ENCODE results near the gene MOV10L1. TPM values are rescaled to one million over a fixed set of nuclear protein-coding genes. Genes with fewer than 3 reads are reported as not detected.
A peak's percentile ranks its signal among the peaks of the same experiment; 100 is the strongest.

Gene MOV10L1
- total and polyA plus RNA-seq, 9 of the 15 experiments (the other 6 are each of a cell fraction or from before 2014, with no cell fraction given), result 0.06 to 0.43 (median 0.15) TPM

DNA sequence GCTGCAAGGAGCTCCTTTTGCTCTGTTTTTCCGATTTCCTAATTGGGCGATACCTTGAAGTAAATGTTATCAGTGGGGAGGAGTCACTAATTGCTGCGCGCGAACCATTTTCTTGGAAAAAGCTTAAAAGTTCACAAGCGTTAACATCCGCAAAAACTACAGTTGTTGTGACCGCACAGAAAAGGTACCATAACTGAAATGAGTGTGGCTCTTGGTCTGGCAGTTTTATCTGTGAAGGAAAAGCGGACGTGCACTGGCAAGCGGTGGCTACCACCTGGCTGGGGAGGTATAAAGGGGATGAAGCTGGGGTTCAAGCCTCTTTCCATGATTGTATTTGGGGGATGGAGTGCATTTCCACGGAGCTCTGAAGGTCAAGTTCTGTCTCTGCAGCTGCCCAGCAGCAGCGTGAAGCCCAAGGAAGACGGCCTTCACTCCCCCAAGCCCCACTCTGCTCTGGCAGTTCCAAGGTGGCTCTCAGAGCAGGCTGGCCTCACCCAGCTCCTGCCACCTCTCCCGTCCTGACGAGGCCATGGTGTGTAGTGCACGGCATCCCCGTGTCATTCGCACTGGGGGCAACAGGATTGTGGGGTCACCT lies 27.5 kb downstream of the MOV10L1 start (continued):
- TF ChIP-seq, protein P1, sequence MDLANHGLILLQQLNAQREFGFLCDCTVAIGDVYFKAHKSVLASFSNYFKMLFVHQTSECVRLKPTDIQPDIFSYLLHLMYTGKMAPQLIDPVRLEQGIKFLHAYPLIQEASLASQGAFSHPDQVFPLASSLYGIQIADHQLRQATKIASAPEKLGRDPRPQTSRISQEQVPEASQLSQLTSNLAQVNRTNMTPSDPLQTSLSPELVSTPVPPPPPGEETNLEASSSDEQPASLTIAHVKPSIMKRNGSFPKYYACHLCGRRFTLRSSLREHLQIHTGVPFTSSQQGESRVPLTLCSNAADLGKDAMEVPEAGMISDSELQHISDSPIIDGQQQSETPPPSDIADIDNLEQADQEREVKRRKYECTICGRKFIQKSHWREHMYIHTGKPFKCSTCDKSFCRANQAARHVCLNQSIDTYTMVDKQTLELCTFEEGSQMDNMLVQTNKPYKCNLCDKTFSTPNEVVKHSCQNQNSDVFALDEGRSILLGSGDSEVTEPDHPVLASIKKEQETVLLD (IDR thresholded peaks at IDR 0.05), result no peak
- TF ChIP-seq, protein P2, sequence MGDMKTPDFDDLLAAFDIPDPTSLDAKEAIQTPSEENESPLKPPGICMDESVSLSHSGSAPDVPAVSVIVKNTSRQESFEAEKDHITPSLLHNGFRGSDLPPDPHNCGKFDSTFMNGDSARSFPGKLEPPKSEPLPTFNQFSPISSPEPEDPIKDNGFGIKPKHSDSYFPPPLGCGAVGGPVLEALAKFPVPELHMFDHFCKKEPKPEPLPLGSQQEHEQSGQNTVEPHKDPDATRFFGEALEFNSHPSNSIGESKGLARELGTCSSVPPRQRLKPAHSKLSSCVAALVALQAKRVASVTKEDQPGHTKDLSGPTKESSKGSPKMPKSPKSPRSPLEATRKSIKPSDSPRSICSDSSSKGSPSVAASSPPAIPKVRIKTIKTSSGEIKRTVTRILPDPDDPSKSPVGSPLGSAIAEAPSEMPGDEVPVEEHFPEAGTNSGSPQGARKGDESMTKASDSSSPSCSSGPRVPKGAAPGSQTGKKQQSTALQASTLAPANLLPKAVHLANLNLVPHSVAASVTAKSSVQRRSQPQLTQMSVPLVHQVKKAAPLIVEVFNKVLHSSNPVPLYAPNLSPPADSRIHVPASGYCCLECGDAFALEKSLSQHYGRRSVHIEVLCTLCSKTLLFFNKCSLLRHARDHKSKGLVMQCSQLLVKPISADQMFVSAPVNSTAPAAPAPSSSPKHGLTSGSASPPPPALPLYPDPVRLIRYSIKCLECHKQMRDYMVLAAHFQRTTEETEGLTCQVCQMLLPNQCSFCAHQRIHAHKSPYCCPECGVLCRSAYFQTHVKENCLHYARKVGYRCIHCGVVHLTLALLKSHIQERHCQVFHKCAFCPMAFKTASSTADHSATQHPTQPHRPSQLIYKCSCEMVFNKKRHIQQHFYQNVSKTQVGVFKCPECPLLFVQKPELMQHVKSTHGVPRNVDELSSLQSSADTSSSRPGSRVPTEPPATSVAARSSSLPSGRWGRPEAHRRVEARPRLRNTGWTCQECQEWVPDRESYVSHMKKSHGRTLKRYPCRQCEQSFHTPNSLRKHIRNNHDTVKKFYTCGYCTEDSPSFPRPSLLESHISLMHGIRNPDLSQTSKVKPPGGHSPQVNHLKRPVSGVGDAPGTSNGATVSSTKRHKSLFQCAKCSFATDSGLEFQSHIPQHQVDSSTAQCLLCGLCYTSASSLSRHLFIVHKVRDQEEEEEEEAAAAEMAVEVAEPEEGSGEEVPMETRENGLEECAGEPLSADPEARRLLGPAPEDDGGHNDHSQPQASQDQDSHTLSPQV (IDR thresholded peaks at IDR 0.05), result peak; percentile 39
- TF ChIP-seq CEBPG (CRISPR knock-in tag; IDR thresholded peaks at IDR 0.05), result no peak
- TF ChIP-seq CEBPG (tag; conservative IDR thresholded peaks at IDR 0.05 in 1 of 2, IDR thresholded peaks at IDR 0.05 in 1 of 2), result no peak
- no peak for TF ChIP-seq PPARD (CRISPR knock-in tag; IDR thresholded peaks at IDR 0.05)
- no peak for TF ChIP-seq NEUROD1 (IDR thresholded peaks at IDR 0.05; ENCODE audit: borderline replicate concordance, low read depth, low read length, partially characterized antibody)
- TF ChIP-seq, protein P3, sequence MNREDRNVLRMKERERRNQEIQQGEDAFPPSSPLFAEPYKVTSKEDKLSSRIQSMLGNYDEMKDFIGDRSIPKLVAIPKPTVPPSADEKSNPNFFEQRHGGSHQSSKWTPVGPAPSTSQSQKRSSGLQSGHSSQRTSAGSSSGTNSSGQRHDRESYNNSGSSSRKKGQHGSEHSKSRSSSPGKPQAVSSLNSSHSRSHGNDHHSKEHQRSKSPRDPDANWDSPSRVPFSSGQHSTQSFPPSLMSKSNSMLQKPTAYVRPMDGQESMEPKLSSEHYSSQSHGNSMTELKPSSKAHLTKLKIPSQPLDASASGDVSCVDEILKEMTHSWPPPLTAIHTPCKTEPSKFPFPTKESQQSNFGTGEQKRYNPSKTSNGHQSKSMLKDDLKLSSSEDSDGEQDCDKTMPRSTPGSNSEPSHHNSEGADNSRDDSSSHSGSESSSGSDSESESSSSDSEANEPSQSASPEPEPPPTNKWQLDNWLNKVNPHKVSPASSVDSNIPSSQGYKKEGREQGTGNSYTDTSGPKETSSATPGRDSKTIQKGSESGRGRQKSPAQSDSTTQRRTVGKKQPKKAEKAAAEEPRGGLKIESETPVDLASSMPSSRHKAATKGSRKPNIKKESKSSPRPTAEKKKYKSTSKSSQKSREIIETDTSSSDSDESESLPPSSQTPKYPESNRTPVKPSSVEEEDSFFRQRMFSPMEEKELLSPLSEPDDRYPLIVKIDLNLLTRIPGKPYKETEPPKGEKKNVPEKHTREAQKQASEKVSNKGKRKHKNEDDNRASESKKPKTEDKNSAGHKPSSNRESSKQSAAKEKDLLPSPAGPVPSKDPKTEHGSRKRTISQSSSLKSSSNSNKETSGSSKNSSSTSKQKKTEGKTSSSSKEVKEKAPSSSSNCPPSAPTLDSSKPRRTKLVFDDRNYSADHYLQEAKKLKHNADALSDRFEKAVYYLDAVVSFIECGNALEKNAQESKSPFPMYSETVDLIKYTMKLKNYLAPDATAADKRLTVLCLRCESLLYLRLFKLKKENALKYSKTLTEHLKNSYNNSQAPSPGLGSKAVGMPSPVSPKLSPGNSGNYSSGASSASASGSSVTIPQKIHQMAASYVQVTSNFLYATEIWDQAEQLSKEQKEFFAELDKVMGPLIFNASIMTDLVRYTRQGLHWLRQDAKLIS (CRISPR knock-in tag; IDR thresholded peaks at IDR 0.05), result no peak
- no peak for TF ChIP-seq RBM17 (IDR thresholded peaks at IDR 0.05; ENCODE audit: borderline replicate concordance, low read depth, low read length)
- TF ChIP-seq, protein P4, sequence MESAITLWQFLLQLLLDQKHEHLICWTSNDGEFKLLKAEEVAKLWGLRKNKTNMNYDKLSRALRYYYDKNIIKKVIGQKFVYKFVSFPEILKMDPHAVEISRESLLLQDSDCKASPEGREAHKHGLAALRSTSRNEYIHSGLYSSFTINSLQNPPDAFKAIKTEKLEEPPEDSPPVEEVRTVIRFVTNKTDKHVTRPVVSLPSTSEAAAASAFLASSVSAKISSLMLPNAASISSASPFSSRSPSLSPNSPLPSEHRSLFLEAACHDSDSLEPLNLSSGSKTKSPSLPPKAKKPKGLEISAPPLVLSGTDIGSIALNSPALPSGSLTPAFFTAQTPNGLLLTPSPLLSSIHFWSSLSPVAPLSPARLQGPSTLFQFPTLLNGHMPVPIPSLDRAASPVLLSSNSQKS (CRISPR knock-in tag; IDR thresholded peaks at IDR 0.05), result no peak
- no peak for TF ChIP-seq KLF16 (IDR thresholded peaks at IDR 0.05)
- no peak; the same call in 1 of the 2 replicates for TF ChIP-seq LEF1 (IDR thresholded peaks at IDR 0.05)
- TF ChIP-seq PCBP1 (IDR thresholded peaks at IDR 0.05; ENCODE audit: low read depth, low read length, poor library complexity, severe bottlenecking), result no peak
- peak; percentile 39 for TF ChIP-seq POLR2B (IDR thresholded peaks at IDR 0.05; ENCODE audit: low read depth, partially characterized antibody)
- TF ChIP-seq CHCHD3 (CRISPR knock-in tag; IDR thresholded peaks at IDR 0.05), result no peak
- TF ChIP-seq MBD1 (CRISPR knock-in tag; IDR thresholded peaks at IDR 0.05), result no peak
- TF ChIP-seq SMAD2 (IDR thresholded peaks at IDR 0.05; ENCODE audit: low read depth, low read length), result no peak

Measured in K562 (cell line).